SH-SY5Y (cell line): ENCODE results near the gene TBKBP1.

ENCODE experiments used
- GATA2 ChIP-seq: IDR thresholded peaks from 2 replicates; pipeline ENCODE4 v1.6.1; 2011; ENCODE audit warnings: mild to moderate bottlenecking, low read depth, low read length
- GATA3 ChIP-seq: IDR thresholded peaks from 2 replicates; pipeline ENCODE4 v1.6.1; 2011; ENCODE audit warnings: low read depth, mild to moderate bottlenecking, low read length, moderate library complexity

- TF ChIP-seq GATA2 (no peak), GATA3 (no peak)
These were observed 9.2 kb downstream of the TBKBP1 start for GRCh38 chr17:47703191-47703591.
